ENCODE results near the gene TRIM58.

DNA sequence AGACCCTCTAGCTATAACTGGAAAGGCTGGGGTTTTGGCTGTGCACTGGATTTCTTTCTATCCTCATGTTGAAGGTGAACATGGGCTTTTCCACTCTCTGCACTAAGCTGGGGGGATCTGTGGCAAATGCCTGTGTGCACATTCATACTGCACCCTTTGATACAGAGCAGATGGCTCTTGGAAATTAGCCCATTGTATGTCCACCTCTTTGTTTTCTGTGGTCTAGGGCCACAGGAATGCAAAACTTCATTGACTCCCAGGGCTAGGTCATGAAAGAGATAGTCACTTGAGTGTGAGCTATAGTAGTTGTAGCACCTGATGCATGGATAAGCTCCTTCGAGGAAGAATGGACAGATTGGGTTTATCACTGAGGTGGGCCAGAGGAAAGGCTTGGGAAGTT, 27.3 kb upstream of the TRIM58 start:
- TF ChIP-seq, protein P1, sequence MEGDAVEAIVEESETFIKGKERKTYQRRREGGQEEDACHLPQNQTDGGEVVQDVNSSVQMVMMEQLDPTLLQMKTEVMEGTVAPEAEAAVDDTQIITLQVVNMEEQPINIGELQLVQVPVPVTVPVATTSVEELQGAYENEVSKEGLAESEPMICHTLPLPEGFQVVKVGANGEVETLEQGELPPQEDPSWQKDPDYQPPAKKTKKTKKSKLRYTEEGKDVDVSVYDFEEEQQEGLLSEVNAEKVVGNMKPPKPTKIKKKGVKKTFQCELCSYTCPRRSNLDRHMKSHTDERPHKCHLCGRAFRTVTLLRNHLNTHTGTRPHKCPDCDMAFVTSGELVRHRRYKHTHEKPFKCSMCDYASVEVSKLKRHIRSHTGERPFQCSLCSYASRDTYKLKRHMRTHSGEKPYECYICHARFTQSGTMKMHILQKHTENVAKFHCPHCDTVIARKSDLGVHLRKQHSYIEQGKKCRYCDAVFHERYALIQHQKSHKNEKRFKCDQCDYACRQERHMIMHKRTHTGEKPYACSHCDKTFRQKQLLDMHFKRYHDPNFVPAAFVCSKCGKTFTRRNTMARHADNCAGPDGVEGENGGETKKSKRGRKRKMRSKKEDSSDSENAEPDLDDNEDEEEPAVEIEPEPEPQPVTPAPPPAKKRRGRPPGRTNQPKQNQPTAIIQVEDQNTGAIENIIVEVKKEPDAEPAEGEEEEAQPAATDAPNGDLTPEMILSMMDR (conservative IDR thresholded peaks at IDR 0.05; ENCODE audit: low read depth, low read length), result no peak
- TF ChIP-seq EZH2 (IDR thresholded peaks at IDR 0.05; ENCODE audit: borderline replicate concordance, low read depth, low read length, poor library complexity, severe bottlenecking), result no peak
